Brain microvascular endothelial cell (primary cell): Measurements from ENCODE around the gene CLCN2.

Experiments
- DNase-seq: peaks from one replicate; pipeline ENCODE4 v3.0.0-alpha.2; 2020
- H3K27ac ChIP-seq: fragments of 250-450 bp; sonication (Bioruptor Pico); 2 replicates; pipeline ENCODE4 v1.5.1; 2020; ENCODE audit warnings: mild to moderate bottlenecking, moderate library complexity
- H3K27me3 ChIP-seq: fragments of 250-450 bp; sonication (Bioruptor Pico); replicated peaks from 2 replicates; pipeline ENCODE4 v1.5.1; 2020; ENCODE audit warnings: mild to moderate bottlenecking
- H3K36me3 ChIP-seq: fragments of 250-450 bp; sonication (Bioruptor Pico); replicated peaks from 2 replicates; pipeline ENCODE4 v1.5.1; 2020; ENCODE audit warnings: mild to moderate bottlenecking
- H3K4me3 ChIP-seq: 2 replicates; pipeline ENCODE4 v1.5.1; 2011; ENCODE audit warnings: low read depth, mild to moderate bottlenecking, control low read depth, low read length, moderate library complexity
- in situ Hi-C: cut with HindIII; loops from 2 replicates; pipeline ENCODE4 v1.10.0; 2017; ENCODE audit warnings: low sequenced_read_pairs, low pct_ligation_motif_present
- TF ChIP-seq, protein P1 (sequence below): IDR thresholded peaks from 2 replicates; pipeline ENCODE4 v1.5.1; 2011; ENCODE audit warnings: low read depth, mild to moderate bottlenecking, moderate library complexity, low read length, control low read depth, inconsistent platforms; ENCODE audit errors: missing control alignments

CLCN2 gene

GRCh38 chr3:184373422-184373821, 12.0 kb upstream of the CLCN2 start:
- Histone ChIP-seq H3K4me3 (no peak overlapping the region), H3K36me3 (peaks cover 7% of the 10 kb centered on the region), H3K27me3 (peaks cover 15% of the 10 kb centered on the region), H3K27ac (no peak overlapping the region)
- in situ Hi-C loops: loop anchor here (25.0 kb wide), 1 partner anchor 164 kb away; no protein-coding TSS in a partner anchor
- DNase-seq: no peak
- TF ChIP-seq, protein P1, sequence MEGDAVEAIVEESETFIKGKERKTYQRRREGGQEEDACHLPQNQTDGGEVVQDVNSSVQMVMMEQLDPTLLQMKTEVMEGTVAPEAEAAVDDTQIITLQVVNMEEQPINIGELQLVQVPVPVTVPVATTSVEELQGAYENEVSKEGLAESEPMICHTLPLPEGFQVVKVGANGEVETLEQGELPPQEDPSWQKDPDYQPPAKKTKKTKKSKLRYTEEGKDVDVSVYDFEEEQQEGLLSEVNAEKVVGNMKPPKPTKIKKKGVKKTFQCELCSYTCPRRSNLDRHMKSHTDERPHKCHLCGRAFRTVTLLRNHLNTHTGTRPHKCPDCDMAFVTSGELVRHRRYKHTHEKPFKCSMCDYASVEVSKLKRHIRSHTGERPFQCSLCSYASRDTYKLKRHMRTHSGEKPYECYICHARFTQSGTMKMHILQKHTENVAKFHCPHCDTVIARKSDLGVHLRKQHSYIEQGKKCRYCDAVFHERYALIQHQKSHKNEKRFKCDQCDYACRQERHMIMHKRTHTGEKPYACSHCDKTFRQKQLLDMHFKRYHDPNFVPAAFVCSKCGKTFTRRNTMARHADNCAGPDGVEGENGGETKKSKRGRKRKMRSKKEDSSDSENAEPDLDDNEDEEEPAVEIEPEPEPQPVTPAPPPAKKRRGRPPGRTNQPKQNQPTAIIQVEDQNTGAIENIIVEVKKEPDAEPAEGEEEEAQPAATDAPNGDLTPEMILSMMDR: no peak

- in situ Hi-C loops: loop anchor here (25.0 kb wide), 1 partner anchor 164 kb away; no protein-coding TSS in a partner anchor
- DNase-seq: no peak
- Histone ChIP-seq H3K27ac (no peak overlapping the region), H3K4me3 (no peak overlapping the region), H3K36me3 (peaks cover 13% of the 10 kb centered on the region), H3K27me3 (peaks cover 10% of the 10 kb centered on the region)
- TF ChIP-seq, protein P1: no peak
Observed at GRCh38 chr3:184372911-184373310, 11.5 kb upstream of the CLCN2 start.

- TF ChIP-seq, protein P1: no peak
- Histone ChIP-seq H3K4me3 (no peak overlapping the region), H3K36me3 (peaks cover 13% of the 10 kb centered on the region), H3K27ac (no peak overlapping the region), H3K27me3 (peaks cover 9% of the 10 kb centered on the region)
- no peak for DNase-seq
- in situ Hi-C loops: loop anchor here (25.0 kb wide), 1 partner anchor 165 kb away; no protein-coding TSS in a partner anchor
Observed at GRCh38 chr3:184372296-184372821, 11.0 kb upstream of the CLCN2 start.

DNA sequence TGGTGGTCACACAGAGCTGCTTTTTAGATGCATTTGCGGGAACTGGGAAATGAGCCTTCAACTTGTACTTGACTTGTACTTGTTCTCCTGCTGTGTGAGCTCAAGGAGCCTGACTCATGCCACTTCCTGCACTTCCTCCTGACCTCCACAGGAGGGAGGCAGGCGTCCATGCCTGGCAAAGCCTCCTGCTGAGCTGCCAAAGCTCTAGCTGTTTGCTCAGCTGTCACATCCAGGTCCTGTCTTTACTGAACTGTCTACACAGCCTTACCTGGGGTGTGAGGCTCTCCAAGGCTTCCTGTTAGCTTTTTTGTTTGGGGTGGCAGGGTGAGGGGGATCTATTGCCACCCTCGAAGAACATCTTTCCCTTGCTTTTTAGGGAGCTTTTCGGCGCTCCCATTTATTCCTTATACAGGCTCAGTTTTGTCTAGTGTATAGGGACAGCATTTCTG, 10.2 kb upstream of the CLCN2 start:
- in situ Hi-C loops: loop anchor here (25.0 kb wide), 1 partner anchor 166 kb away; no protein-coding TSS in a partner anchor
- DNase-seq: peak; percentile 76
- Histone ChIP-seq H3K27ac (no peak overlapping the region), H3K27me3 (peaks cover 9% of the 10 kb centered on the region), H3K4me3 (no peak overlapping the region), H3K36me3 (peaks cover 18% of the 10 kb centered on the region)
- TF ChIP-seq, protein P1: peak; percentile 99

GRCh38 chr3:184368586-184369183, 7.3 kb upstream of the CLCN2 start:
- DNase-seq: peak; percentile 52
- H3K27ac ChIP-seq: peak overlapping the region; percentile 39
- peaks cover 22% of the 10 kb centered on the region for H3K36me3 ChIP-seq
- TF ChIP-seq, protein P1: no peak
- in situ Hi-C loops: loop anchor here (25.0 kb wide), 1 partner anchor 169 kb away; no protein-coding TSS in a partner anchor
- H3K4me3 ChIP-seq: no peak overlapping the region
- H3K27me3 ChIP-seq: no peaks in the 10 kb centered on the region

GRCh38 chr3:184368116-184368515, 6.7 kb upstream of the CLCN2 start:
- in situ Hi-C loops: loop anchor here (25.0 kb wide), 1 partner anchor 169 kb away; no protein-coding TSS in a partner anchor
- TF ChIP-seq, protein P1: no peak
- H3K4me3 ChIP-seq: no peak overlapping the region
- H3K27me3 ChIP-seq: no peaks in the 10 kb centered on the region
- no peak for DNase-seq
- H3K27ac ChIP-seq: no peak overlapping the region
- peaks cover 22% of the 10 kb centered on the region for H3K36me3 ChIP-seq
